Mammary epithelial cell (primary cell): Measurements from ENCODE around the gene USP9Y.

Experiments used
- CTCF ChIP-seq, 2 donors: IDR thresholded peaks in 1 of 2; conservative IDR thresholded peaks in 1 of 2; 2 replicates each; pipeline ENCODE4 v1.5.1; 2011 to 2012; ENCODE audit warnings: inconsistent platforms in 2 of 2, low read length in 2 of 2, mild to moderate bottlenecking in 2 of 2, control low read depth in 1 of 2, low read depth in 1 of 2; ENCODE audit not compliant: insufficient read depth in 1 of 2; ENCODE audit errors: extremely low read depth in 1 of 2
- EZH2 ChIP-seq: IDR thresholded peaks from 2 replicates; pipeline ENCODE4 v1.6.1; 2012; ENCODE audit warnings: low read length, inconsistent platforms, borderline replicate concordance

GRCh38 chrY:12833284-12833683 lies 132.3 kb downstream of the USP9Y start:
- TF ChIP-seq CTCF (conservative IDR thresholded peaks at IDR 0.05 in 1 of 2, IDR thresholded peaks at IDR 0.05 in 1 of 2; ENCODE audit: extremely low read depth in 1 of 2, insufficient read depth in 1 of 2, low read depth in 1 of 2, low read length in 2 of 2) (no peak), EZH2 (no peak)
